DMS79 treated with DMSO at 0.1 percent for 48 hours (cell line): ENCODE measurements around the gene ZMYND8.
"Not testable (repeated sequence)": the region's sequence is repeated elsewhere in the genome, so short reads cannot be mapped to it uniquely, and the experiment has no call there.

Experiments used
- DNase-seq: peaks from one replicate; lab custom pipeline; 2025; lab: John Stamatoyannopoulos, UW

ZMYND8 gene

DNA sequence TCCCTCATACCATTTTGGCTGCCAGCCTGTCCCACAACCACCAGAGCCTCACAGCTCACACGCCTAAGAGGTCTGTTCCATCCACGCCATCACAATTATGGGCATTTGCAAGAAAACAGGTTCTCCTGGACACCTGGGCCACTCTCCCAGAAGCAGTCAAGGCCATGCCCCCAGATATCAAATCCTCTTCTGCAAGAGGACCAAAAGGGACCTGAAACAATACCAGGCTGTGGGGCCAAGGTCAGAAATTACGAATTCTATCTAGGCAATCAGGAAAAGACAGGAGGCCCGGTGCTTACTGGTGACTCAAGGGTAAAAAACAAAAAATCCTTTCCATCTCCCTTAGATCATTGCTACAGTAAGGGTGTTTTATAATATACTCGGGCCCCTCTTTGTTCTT lies 69.8 kb downstream of the ZMYND8 start:
- no peak for DNase-seq

DNA sequence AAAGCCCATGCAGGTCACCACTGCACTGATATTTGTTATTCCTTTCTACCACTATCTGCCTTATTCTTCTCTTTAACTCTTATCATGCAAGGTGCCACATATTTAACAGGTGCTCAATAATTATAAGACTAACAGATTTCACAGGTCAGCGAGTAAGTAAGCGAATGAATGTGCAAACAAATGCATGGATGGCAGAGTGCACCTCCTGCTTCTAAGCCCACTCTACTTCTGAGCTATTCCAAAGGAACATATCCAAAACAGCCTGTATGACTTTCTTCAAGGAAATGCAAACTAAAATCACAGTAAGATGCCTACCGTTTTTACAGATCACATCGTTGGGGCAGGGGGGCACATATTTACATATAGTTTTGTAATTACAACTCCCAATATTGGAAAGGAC lies 71.3 kb downstream of the ZMYND8 start:
- no peak for DNase-seq

GRCh38 chr20:47284373-47284772 lies 72.1 kb downstream of the ZMYND8 start:
- DNase-seq, result no peak

- no peak for DNase-seq
Observed at GRCh38 chr20:47283411-47283810, 73.1 kb downstream of the ZMYND8 start.

DNA sequence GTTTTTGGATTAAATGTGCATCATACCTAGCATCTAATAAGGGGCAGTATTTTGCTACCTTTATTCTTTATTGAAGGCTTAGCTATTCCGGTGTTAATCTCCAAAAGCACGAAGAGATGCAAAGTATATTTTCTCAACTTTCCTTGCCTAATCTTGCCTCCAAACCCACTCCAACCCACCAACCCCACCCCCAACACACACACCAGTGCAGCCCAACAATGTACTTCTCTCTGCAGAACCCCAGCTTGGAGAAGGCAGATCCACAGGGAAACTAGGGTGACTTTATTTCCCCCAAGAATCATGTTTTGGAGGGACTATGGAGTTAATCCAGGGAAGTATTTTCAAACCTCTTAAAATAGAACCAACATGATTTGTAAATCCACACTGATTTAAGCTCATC lies 73.6 kb downstream of the ZMYND8 start:
- no peak for DNase-seq

DNA sequence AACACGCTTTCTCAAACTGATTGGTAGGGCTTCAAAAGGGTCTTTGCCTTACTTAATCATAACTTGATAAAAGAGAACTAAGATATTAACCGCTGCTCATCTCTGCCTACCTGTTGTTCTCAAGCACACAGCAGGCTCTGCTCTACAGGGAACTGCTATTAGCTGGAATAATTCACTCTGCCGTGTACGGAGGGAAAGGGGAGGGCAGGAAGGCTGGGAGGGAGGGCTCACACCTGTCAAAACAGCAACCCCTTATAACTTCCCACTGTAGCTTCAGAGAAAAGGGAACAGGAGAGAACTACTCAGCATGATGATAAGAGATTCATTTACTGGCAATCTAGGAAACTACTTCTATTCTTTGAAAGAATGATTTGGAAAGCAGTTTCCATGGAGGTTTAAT lies 75.1 kb downstream of the ZMYND8 start:
- DNase-seq, result no peak

DNA sequence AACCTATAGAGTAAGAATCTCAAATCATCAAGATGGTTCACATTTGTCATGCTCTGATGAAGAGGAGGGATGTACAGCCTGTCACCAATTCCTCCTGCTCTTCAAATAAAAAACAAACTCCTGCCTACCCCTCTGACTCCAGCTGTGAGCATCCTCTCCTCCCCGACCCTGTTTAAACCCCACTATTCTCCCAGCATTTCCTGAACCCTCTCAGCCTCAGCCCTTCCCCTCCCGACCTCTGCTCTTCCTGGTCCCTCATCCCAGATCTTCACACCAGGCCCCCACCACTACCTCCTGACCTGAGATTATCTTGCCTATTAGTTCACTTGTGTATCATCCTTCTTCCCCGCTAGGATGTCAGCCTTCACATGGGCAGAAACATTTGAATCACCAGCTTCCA lies 75.8 kb downstream of the ZMYND8 start:
- DNase-seq, result no peak

GRCh38 chr20:47280228-47280627 lies 76.3 kb downstream of the ZMYND8 start:
- no peak for DNase-seq

GRCh38 chr20:47278907-47279348 lies 77.6 kb downstream of the ZMYND8 start:
- no peak for DNase-seq

DNA sequence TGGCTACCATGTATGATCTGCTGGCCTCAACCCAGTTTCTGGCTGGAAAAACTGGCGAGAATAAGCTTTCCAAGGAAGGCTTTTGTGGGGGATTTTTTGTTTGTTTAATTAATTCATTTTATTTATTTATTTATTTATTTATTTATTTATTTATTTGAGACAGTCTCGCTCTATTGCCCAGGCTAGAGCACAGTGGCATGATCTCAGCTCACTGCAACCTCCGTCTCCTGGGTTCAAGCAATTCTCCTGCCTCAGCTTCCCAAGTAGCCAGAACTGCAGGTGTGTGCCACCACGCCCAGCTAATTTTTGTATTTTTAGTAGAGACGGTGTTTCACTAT lies 79.0 kb downstream of the ZMYND8 start:
- not testable (repeated sequence) for DNase-seq

DNA sequence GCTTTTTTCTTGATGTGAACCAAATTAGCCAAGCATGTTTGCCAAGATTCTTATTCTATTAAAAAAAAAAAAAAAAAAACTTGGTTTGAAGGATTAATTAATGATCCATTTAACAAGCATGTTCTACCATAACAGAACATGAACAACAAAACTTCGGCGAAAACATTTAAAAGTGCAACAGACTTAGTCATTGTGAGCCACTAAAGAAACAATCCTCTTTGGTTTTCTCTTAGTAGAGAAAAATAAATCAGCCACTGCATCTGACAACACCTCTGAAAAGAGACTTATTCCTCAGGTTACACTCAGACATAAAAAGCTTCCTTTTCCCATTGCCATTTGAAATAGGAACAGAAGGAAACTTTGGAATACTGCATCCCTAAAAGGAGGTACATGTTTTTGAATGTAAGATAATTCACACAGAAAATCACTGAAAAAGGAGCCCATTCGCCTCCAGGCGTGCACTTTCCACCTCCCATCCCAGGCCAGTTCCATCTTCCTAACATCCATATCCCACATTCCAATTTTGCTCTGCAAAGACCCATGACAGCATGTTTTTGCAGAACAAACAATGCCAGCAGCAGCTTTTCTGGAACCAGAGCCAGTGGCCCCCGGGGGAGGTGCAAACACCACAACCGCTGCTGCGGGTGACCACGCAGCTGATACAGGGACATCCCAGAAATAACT lies 79.5 kb downstream of the ZMYND8 start:
- DNase-seq, result no peak

DNA sequence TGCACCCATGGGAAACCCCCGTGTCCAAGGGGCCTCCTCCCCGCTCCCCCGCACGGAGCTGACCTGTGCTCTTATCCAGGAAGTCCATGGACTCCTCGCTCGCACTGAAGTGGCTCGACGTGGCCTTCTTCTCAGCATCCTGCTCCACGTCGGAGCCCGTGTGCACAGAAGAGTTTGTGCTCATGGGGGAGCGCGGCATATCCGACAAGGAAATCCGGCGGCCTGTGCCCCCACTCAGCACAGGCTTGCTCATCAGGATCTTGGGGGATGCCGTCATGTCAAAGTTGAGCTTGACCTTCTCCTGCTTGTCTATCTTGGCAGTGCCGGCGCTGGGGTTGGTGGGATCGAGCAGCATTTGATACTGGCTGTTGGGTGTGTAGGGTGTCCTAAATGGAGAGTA lies 80.2 kb downstream of the ZMYND8 start:
- no peak for DNase-seq

DNA sequence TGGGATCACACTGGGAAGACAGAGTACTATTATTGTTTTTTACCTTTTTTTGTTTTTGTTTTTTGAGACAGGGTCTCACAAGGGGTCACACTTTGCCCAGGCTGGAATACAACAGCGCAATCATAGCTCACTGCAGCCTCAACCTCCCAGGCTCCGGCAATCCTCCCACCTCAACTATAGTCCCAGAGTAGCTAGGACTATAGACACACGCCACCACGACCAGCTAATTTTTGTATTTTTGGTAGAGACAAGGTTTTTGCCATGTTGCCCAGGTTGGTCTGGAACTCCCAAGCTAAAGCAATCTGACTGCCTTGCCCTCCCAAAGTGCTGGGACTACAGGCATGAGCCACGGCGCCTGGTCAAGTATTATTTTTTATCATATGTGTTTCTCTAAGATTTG lies 81.0 kb downstream of the ZMYND8 start:
- no peak for DNase-seq

DNA sequence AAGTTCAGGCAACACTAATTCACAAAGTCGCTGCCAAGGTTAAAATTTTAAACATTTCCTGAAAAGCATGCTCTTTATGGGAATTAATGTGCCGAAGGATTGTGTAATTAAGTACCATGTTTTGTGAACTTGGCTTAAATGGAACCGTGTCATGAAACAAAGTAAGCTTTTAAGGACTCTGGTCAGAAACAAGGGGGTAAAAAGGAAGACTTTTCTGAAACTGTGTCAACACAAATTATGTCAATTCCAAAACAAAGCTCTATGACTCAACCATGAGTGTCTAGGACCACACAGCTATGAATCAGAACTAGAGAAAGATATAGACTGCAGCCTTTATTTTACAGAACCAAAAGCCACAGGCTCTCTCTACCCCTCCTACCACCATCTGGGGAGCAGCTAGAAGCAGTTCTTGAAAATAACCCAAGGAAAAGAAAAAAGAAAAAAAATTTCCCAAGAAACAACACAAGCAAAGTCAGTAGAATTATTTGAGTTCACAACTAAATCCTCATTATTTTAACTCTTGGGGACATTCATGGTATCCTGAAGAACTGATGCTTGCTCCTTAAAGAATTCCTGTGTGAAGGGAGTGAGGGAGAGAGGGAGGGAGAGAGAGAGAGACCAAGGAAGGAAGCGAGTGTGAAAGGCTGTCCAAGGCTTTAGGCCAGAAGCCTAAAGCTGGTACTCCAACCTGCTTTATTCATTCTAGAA lies 81.9 kb downstream of the ZMYND8 start:
- no peak for DNase-seq

GRCh38 chr20:47273591-47274235 lies 82.8 kb downstream of the ZMYND8 start:
- DNase-seq, result no peak

DNA sequence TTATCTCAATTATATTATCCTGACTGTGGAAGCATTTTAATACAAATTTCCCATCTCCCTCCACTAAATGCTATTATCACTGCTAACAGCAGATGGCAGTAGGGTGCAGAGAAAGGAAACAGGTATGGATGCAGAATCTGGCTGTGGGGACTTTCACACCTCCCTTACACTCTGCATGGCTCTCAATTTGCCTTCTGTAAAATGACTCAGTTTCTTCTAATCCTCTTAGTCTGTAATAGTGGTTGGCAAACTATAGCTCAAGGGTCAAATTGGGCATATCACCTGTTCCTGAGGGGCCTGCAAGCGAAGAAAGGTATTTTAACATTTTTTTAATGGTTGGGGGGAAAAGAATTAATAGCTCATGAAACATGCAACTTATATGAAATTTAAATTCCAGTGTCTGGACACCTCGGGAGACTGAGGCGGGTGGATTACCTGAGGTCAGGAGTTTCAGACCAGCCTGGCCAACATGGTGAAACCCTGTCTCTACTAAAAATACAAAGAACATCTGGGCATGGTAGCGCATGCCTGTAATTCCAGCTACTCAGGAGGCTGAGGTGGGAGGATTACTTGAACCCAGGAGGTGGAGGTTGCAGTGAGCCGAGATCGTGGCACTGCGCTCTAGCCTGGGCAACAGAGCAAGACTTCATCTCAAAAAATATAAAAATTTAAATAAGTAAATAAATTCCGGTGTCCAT lies 83.5 kb downstream of the ZMYND8 start:
- DNase-seq, result peak; percentile 6

GRCh38 chr20:47271046-47271615 lies 85.4 kb downstream of the ZMYND8 start:
- DNase-seq, result no peak

DNA sequence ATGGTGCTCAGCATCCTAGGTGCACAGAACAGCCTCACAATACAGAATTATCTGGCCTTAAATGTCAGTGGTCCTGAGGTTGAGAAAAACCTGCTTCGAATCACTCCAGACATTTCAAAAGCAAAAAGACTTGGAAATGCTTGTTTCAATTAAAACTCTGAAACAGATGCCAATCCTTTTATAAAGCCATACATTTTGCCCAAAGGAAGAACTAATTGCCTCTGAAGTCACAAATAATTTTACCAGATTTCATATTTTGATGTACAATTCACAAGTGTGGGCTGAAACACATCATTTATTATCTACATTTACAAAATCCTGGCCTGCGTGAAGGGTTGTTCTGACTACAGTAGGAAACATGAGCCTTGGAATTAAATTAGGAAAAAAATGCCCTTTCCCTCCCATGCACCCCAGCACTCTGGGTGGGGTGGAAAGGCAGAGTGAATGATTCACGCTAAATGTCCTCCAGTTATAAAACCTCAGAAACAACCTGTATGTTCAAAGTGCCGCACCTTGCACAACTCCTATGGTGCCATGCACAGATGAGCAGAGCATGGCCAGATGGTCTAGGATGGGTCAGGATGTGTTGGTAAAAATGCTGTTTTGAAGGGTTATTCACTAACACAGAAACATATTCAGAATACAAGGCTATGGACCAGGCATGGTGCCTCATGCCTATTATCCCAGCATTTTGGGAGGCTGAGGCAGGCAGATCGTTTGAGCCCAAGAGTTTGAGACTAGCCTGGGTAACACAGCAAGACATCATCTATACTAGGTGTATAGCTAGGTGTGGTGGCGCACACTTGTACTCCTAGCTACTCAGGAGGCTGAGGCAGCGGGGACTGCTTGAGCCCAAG lies 87.0 kb downstream of the ZMYND8 start:
- DNase-seq, result no peak

DNA sequence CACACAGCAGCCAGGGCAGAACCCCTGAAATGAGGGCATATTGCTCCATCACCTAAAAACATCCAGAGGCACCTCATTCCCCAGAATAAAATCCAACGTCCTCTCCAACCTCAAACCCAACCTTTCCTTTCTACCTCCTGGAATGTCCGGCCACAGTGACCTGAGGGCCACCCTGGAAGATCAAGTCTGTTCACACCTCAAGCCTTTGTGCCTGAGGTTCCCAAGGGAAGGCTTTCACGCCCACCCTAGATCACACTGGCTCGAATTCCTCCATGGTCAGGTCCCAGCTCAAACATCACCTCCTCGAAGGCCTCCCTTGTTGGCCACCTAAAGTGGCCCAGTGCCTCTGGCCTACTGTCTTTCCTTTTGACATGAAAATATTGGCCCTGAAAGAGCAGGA lies 88.9 kb downstream of the ZMYND8 start:
- no peak for DNase-seq

- no peak for DNase-seq
Observed at GRCh38 chr20:47266847-47267515, 89.5 kb downstream of the ZMYND8 start.

DNA sequence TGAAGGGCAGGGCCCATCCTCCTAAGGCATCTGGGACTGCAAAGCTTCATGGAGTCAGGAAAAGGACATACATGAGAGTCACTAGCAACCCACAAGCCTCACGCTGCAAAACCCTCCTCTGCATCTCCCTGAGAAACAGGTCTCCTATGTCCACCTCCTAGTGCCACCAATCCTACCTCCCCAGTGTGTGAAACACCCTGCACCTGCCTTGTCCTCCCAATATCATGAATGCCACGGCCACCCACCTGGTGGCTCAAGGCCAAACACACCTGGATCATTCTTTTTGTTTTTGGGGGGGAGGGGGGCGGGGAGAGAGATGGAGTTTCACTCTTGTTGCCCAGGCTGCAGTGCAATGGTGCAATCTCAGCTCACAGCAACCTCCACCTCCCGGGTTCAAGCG lies 90.5 kb downstream of the ZMYND8 start:
- DNase-seq, result no peak
